Endothelial cell of umbilical vein (primary cell): ENCODE measurements around the gene SPTLC2. TPM values are rescaled to one million over a fixed set of nuclear protein-coding genes. Genes with fewer than 3 reads are reported as not detected.

ENCODE experiments used
- BruUV-seq: library from RNA; stranded (reverse); fragments of 400-500 nt; replicated peaks from 2 replicates; lab custom pipeline; 2021; lab: Mats Ljungman, UMichigan
- CTCF ChIA-PET: fragments of 300-600, 350-600 bp; sonication (Branson Sonifier 250); formaldehyde crosslinking; loops from one replicate; lab custom pipeline; 2021; ENCODE audit warnings: antibody characterized with exemption, inconsistent platforms; lab: Charles Lee
- POLR2A ChIA-PET: fragments of 300-600, 350-600 bp; sonication (Branson Sonifier 250); formaldehyde crosslinking; loops from one replicate; lab custom pipeline; 2021; ENCODE audit warnings: antibody characterized with exemption, inconsistent platforms; lab: Charles Lee
- DNase-seq: peaks from one replicate; pipeline ENCODE4 v3.0.0-alpha.2; 2011; ENCODE audit warnings: low read depth, low spot score
- FAIRE-seq: peaks from 2 replicates; lab custom pipeline; 2011; peaks lifted over from hg19 to GRCh38; lab: Jason Lieb, UNC
- H2AFZ ChIP-seq: 2 replicates; pipeline ENCODE4 v1.6.0; 2012; ENCODE audit warnings: low read depth, low read length, control low read depth, inconsistent platforms
- H3K27ac ChIP-seq: 2 replicates; pipeline ENCODE4 v1.5.1; 2011; ENCODE audit warnings: low read depth, mild to moderate bottlenecking, control low read depth, low read length, moderate library complexity; ENCODE audit not compliant: insufficient read depth
- H3K27me3 ChIP-seq, 2 experiments: 2 replicates each; pipeline versions ENCODE4 v1.6.0 to v1.6.1; 2011; ENCODE audit warnings: low read length in 2 of 2, mixed read lengths in 1 of 2; ENCODE audit not compliant: control insufficient read depth in 2 of 2, insufficient read depth in 2 of 2
- H3K36me3 ChIP-seq, 2 experiments: 2 replicates in 1 of 2; 3 replicates in 1 of 2; pipeline ENCODE4 v1.5.1; 2011; ENCODE audit warnings: low read length in 2 of 2, mild to moderate bottlenecking in 1 of 2, moderate library complexity in 1 of 2; ENCODE audit not compliant: control insufficient read depth in 2 of 2, insufficient read depth in 2 of 2; ENCODE audit errors: extremely low read depth in 1 of 2
- H3K4me1 ChIP-seq: 3 replicates; pipeline ENCODE4 v1.5.1; 2011; ENCODE audit warnings: mild to moderate bottlenecking, low read length; ENCODE audit not compliant: control insufficient read depth, insufficient read depth; ENCODE audit errors: extremely low read depth
- H3K4me2 ChIP-seq: 2 replicates; pipeline ENCODE4 v1.6.1; 2011; ENCODE audit warnings: low read length, control low read depth, mixed read lengths; ENCODE audit not compliant: insufficient read depth
- H3K4me3 ChIP-seq, 3 experiments: fragments of 200-600 bp in 1 of 3; sonication (generic), shearing (Covaris generic) in 1 of 3; replicated peaks in 1 of 3; 2 replicates each; pipeline ENCODE4 v1.5.1; 2011 to 2016; ENCODE audit warnings: control low read depth in 3 of 3, low read length in 3 of 3, mild to moderate bottlenecking in 2 of 3, inconsistent platforms in 1 of 3, low read depth in 1 of 3, moderate library complexity in 1 of 3; ENCODE audit not compliant: insufficient read depth in 1 of 3
- H3K79me2 ChIP-seq: 2 replicates; pipeline ENCODE4 v1.6.0; 2012; ENCODE audit warnings: low read length, inconsistent platforms; ENCODE audit not compliant: control insufficient read depth, insufficient read depth
- H3K9ac ChIP-seq: replicated peaks from 2 replicates; pipeline ENCODE3; 2011; ENCODE audit warnings: low read length, control low read depth; ENCODE audit not compliant: insufficient read depth; ENCODE audit errors: extremely low read depth
- H3K9me1 ChIP-seq: replicated peaks from 3 replicates; pipeline ENCODE4 v1.6.0; 2011; ENCODE audit warnings: mild to moderate bottlenecking, low read length; ENCODE audit not compliant: control insufficient read depth, insufficient read depth; ENCODE audit errors: extremely low read depth
- H3K9me3 ChIP-seq: replicated peaks from 2 replicates; pipeline ENCODE4 v1.5.1; 2012; ENCODE audit warnings: low read length, inconsistent platforms; ENCODE audit not compliant: control insufficient read depth, insufficient read depth
- H4K20me1 ChIP-seq: replicated peaks from 2 replicates; pipeline ENCODE3; 2011; ENCODE audit warnings: mild to moderate bottlenecking, low read length; ENCODE audit not compliant: control insufficient read depth, insufficient read depth; ENCODE audit errors: extremely low read depth
- EZH2 ChIP-seq: IDR thresholded peaks from 2 replicates; pipeline ENCODE4 v1.6.1; 2012; ENCODE audit warnings: borderline replicate concordance, low read depth, mild to moderate bottlenecking, moderate library complexity, low read length, inconsistent platforms; ENCODE audit not compliant: severe bottlenecking
- FOS ChIP-seq: IDR thresholded peaks from 2 replicates; pipeline ENCODE4 v1.6.1; 2011; ENCODE audit warnings: mild to moderate bottlenecking, low read length, moderate library complexity, borderline replicate concordance; ENCODE audit not compliant: insufficient read depth
- GATA2 ChIP-seq: IDR thresholded peaks from 2 replicates; pipeline ENCODE4 v1.7.0; 2011; ENCODE audit warnings: low read depth, mild to moderate bottlenecking, moderate library complexity, mixed read lengths, low read length; ENCODE audit not compliant: insufficient read length, insufficient read depth
- JUN ChIP-seq: IDR thresholded peaks from 2 replicates; pipeline ENCODE4 v1.6.1; 2011; ENCODE audit warnings: borderline replicate concordance, low read depth; ENCODE audit not compliant: insufficient read length, insufficient read depth
- MYC ChIP-seq: IDR thresholded peaks from one replicate; pipeline ENCODE4 v1.6.1; 2011; ENCODE audit warnings: mild to moderate bottlenecking, low read depth, low read length
- POLR2A ChIP-seq: IDR thresholded peaks from 2 replicates; pipeline ENCODE4 v1.6.1; 2012; ENCODE audit warnings: low read depth, mild to moderate bottlenecking, control low read depth, low read length
- POLR2AphosphoS5 ChIP-seq: IDR thresholded peaks from 2 replicates; pipeline ENCODE4 v1.6.1; 2012; ENCODE audit warnings: low read depth, mild to moderate bottlenecking, control low read depth, low read length, moderate library complexity; ENCODE audit not compliant: insufficient read depth
- dilution Hi-C: fragments of 300-500 bp; cut with MboI; formaldehyde crosslinking; loops from one replicate; pipeline ENCODE4 v1.15.0; 2019; ENCODE audit warnings: low sequenced_read_pairs; ENCODE audit not compliant: extremely low pct_ligation_motif_present
- intact Hi-C: fragments of 100-400 bp; cut with micrococcal nuclease; formaldehyde crosslinking; loops from one replicate; pipeline ENCODE4 v1.10.0; 2022
- polyA plus RNA-seq, 4 experiments: library from polyadenylated mRNA; depleted of rRNA in 3 of 4; stranded (reverse) in 3 of 4; unstranded in 1 of 4; fragments of >200 nt; gene quantifications; 2 replicates each; pipeline versions ENCODE4 v1.2.1 to v1.2.3, GENCODE V29; 2011 to 2012; ENCODE audit warnings: missing spikeins in 1 of 4
- total RNA-seq: library from RNA; stranded (reverse); gene quantifications from 2 replicates; pipeline ENCODE4 v1.2.3, GENCODE V29; 2021
- TF ChIP-seq, protein P1 (sequence below): IDR thresholded peaks from 2 replicates; pipeline ENCODE4 v1.6.1; 2011; ENCODE audit not compliant: insufficient read depth, insufficient read length
- TF ChIP-seq, protein P2 (sequence below), 2 donors: IDR thresholded peaks; 1 replicate in 1 of 2; 2 replicates in 1 of 2; pipeline ENCODE4 v1.5.1; 2011; ENCODE audit warnings: low read length in 2 of 2, mild to moderate bottlenecking in 2 of 2, moderate library complexity in 2 of 2, control low read depth in 1 of 2, inconsistent platforms in 1 of 2, low read depth in 1 of 2; ENCODE audit not compliant: insufficient read depth in 1 of 2; ENCODE audit errors: extremely low read depth in 1 of 2

Gene SPTLC2
- total and polyA plus RNA-seq, 2 donors (not counting 3 experiments of a cell fraction or from before 2014, with no cell fraction given): 19.1 to 71.3 TPM

DNA sequence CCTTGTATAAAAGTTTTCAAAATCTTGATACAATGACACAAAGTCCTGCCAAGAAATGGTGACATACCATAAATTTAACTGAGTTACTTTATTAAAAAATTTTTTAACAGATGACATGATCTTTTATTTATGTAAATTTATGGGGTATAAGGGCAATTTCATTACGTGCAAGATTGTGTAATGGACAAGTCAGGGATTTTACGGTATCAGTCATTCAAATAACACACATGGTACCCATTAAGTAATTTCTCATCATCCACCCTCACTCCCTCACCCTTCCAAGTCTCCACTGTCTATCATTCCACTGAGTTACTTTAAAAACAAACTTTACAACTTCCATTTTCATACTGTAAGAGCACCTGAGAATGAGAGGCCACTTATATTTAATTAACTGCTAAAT lies 37.4 kb downstream of the SPTLC2 start:
- BruUV-seq: no TSS peak
- no peaks in the 10 kb centered on the region for H3K9me1 ChIP-seq
- no peak overlapping the region for H3K4me2 ChIP-seq
- intact Hi-C loops: no loop called here
- no peaks in the 10 kb centered on the region for H4K20me1 ChIP-seq
- H3K36me3 ChIP-seq: peaks cover 0 to 4% of the 10 kb centered on the region in 2 experiments
- ChIA-PET CTCF (interaction anchor here (1.5 kb wide), 1 partner anchor 13 kb away, joined by 4 read pairs; no protein-coding TSS in a partner anchor), POLR2A (no interaction called here)
- H3K9me3 ChIP-seq: no peaks in the 10 kb centered on the region
- H3K4me3 ChIP-seq: no peak overlapping the region
- peaks cover 71% of the 10 kb centered on the region for H3K79me2 ChIP-seq
- H3K27me3 ChIP-seq: no peaks in the 10 kb centered on the region
- TF ChIP-seq EZH2 (no peak), GATA2 (no peak), MYC (no peak), JUN (no peak), POLR2AphosphoS5 (no peak), FOS (no peak)
- TF ChIP-seq, protein P1, sequence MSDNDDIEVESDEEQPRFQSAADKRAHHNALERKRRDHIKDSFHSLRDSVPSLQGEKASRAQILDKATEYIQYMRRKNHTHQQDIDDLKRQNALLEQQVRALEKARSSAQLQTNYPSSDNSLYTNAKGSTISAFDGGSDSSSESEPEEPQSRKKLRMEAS: no peak
- peaks cover 32% of the 10 kb centered on the region for H3K4me1 ChIP-seq
- no peak for DNase-seq
- no peak for FAIRE-seq
- dilution Hi-C loops: no loop called here
- H3K9ac ChIP-seq: no peak overlapping the region
- H2AFZ ChIP-seq: no peak overlapping the region
- H3K27ac ChIP-seq: no peak overlapping the region

DNA sequence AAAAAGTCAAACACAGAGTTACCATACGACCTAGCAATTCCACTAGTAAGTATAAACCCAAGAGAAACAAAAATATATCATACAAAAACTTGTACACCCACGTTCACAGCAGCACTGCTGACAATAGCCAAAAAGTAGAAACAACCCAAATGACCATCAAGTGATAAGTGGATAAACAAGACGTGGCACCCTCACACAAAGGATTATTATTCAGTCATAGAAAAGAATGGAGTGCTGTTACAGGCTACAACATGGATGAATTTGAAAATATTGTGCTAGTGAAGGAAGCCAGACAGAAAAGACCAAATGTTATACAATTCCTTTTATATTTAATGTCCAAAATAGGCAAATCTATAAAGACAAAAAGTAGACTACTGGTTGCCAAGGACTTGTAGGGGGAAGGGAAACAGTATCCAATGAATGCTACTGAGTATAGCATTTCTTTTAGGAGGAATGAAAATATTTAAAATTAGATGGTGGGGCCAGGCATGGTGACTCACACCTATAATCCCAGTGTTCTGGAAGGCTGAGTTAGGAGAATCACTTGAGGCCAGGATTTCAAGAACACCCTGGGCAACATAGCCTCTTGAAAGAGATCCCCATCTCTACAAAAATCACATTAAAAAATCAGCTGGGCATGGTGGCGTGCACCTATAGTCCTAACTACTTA lies 41.9 kb downstream of the SPTLC2 start:
- peaks cover 53% of the 10 kb centered on the region for H3K79me2 ChIP-seq
- intact Hi-C loops: loop anchor here (1.0 kb wide), 1 partner anchor 9 kb away; no protein-coding TSS in a partner anchor
- no peak overlapping the region for H3K9ac ChIP-seq
- no peak for TF ChIP-seq POLR2AphosphoS5
- no peak for TF ChIP-seq POLR2A
- TF ChIP-seq FOS: no peak
- TF ChIP-seq MYC: no peak
- TF ChIP-seq, protein P1: no peak
- TF ChIP-seq EZH2: no peak
- TF ChIP-seq GATA2: no peak
- no peak for TF ChIP-seq JUN
- TF ChIP-seq, protein P2, sequence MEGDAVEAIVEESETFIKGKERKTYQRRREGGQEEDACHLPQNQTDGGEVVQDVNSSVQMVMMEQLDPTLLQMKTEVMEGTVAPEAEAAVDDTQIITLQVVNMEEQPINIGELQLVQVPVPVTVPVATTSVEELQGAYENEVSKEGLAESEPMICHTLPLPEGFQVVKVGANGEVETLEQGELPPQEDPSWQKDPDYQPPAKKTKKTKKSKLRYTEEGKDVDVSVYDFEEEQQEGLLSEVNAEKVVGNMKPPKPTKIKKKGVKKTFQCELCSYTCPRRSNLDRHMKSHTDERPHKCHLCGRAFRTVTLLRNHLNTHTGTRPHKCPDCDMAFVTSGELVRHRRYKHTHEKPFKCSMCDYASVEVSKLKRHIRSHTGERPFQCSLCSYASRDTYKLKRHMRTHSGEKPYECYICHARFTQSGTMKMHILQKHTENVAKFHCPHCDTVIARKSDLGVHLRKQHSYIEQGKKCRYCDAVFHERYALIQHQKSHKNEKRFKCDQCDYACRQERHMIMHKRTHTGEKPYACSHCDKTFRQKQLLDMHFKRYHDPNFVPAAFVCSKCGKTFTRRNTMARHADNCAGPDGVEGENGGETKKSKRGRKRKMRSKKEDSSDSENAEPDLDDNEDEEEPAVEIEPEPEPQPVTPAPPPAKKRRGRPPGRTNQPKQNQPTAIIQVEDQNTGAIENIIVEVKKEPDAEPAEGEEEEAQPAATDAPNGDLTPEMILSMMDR (IDR thresholded peaks at IDR 0.05; ENCODE audit: extremely low read depth in 1 of 2, insufficient read depth in 1 of 2, low read depth in 1 of 2, low read length in 2 of 2): no peak
- no peaks in the 10 kb centered on the region for H4K20me1 ChIP-seq
- H3K27me3 ChIP-seq: no peaks in the 10 kb centered on the region
- H2AFZ ChIP-seq: no peak overlapping the region
- BruUV-seq: no TSS peak
- H3K9me3 ChIP-seq: no peaks in the 10 kb centered on the region
- DNase-seq: no peak
- H3K4me3 ChIP-seq: no peak overlapping the region
- ChIA-PET POLR2A (no interaction called here), CTCF (no interaction called here)
- no peaks in the 10 kb centered on the region for H3K9me1 ChIP-seq
- peaks cover 3 to 4% of the 10 kb centered on the region in 2 experiments for H3K36me3 ChIP-seq
- no peak for FAIRE-seq
- no peak overlapping the region for H3K27ac ChIP-seq
- dilution Hi-C loops: no loop called here
- peaks cover 3% of the 10 kb centered on the region for H3K4me1 ChIP-seq
- H3K4me2 ChIP-seq: no peak overlapping the region
